NB4 (cell line): ENCODE results near the gene EMP2.

Experiments
- CTCF ChIP-seq: IDR thresholded peaks from one replicate; pipeline ENCODE4 v1.5.1; 2012; ENCODE audit warnings: low read depth, low read length
- MAX ChIP-seq: IDR thresholded peaks from 2 replicates; pipeline ENCODE4 v1.6.1; 2011; ENCODE audit warnings: low read depth, low read length
- MYC ChIP-seq: IDR thresholded peaks from 2 replicates; pipeline ENCODE4 v1.6.1; 2011; ENCODE audit warnings: low read depth, low read length
- POLR2A ChIP-seq: IDR thresholded peaks from 2 replicates; pipeline ENCODE4 v1.6.1; 2011; ENCODE audit warnings: mild to moderate bottlenecking; ENCODE audit not compliant: insufficient read length; ENCODE audit errors: extremely low read depth

- TF ChIP-seq POLR2A (no peak), CTCF (no peak), MAX (no peak), MYC (no peak)
These were observed 41.9 kb upstream of the EMP2 start for GRCh38 chr16:10622036-10622921.
